Activated CD8-positive, alpha-beta memory T cell treated with anti-CD3 and anti-CD28 coated beads, Interleukin-2, amount 10 ng/mL, durations not matched to agents 7 days and 5 days (primary cell): ENCODE results near the gene CDT1. TPM values are rescaled to one million over a fixed set of nuclear protein-coding genes. Genes with fewer than 3 reads are reported as not detected.

Experiments
- ATAC-seq: fragments of 150-1000 bp; cut with Tn5 transposase; one replicate; pipeline ENCODE4 v1.10.0; 2021; ENCODE audit warnings: moderate library complexity
- CTCF ChIA-PET: fragments of 350-600 bp; sonication (Branson Sonifier 250); formaldehyde crosslinking; loops from one replicate; lab custom pipeline; 2021; ENCODE audit warnings: antibody characterized with exemption; lab: Charles Lee
- DNase-seq: peaks from one replicate; pipeline ENCODE4 v3.0.0-alpha.2; 2020
- H3K27ac Mint-ChIP-seq: one replicate; pipeline ENCODE4 v1.8.0; 2021; ENCODE audit warnings: mild to moderate bottlenecking, mixed read lengths
- H3K27me3 Mint-ChIP-seq: one replicate; pipeline ENCODE4 v1.8.0; 2021; ENCODE audit warnings: mixed read lengths
- H3K36me3 Mint-ChIP-seq: one replicate; pipeline ENCODE4 v1.8.0; 2021; ENCODE audit warnings: mild to moderate bottlenecking, mixed read lengths
- H3K4me1 Mint-ChIP-seq: one replicate; pipeline ENCODE4 v1.8.0; 2021; ENCODE audit warnings: mixed read lengths
- H3K4me3 Mint-ChIP-seq: one replicate; pipeline ENCODE4 v1.8.0; 2021; ENCODE audit warnings: mild to moderate bottlenecking, moderate library complexity, mixed read lengths
- H3K9me3 Mint-ChIP-seq: one replicate; pipeline ENCODE4 v1.8.0; 2022; ENCODE audit warnings: low read depth, mixed read lengths
- total RNA-seq, 2 experiments: library from RNA; stranded (reverse); gene quantifications; one replicate each; pipeline ENCODE4 v1.2.3, GENCODE V29; 2021

CDT1 gene
- total RNA-seq, 2 experiments from 2014 or later: 124 to 191 TPM

GRCh38 chr16:88805887-88806393, 2.4 kb downstream of the CDT1 start:
- Mint-ChIP-seq H3K27ac (no peak overlapping the region), H3K9me3 (no peaks in the 10 kb centered on the region), H3K4me1 (peaks cover 41% of the 10 kb centered on the region), H3K27me3 (no peaks in the 10 kb centered on the region), H3K36me3 (peaks cover 40% of the 10 kb centered on the region), H3K4me3 (peak overlapping the region; percentile 1)
- DNase-seq (no peak), ATAC-seq (no peak)
- CTCF ChIA-PET: interaction anchor here (1.4 kb wide), 1 partner anchor 68 kb away, joined by 6 read pairs; no protein-coding TSS in a partner anchor

GRCh38 chr16:88806491-88807111, 3.0 kb downstream of the CDT1 start:
- H3K27ac Mint-ChIP-seq: no peak overlapping the region
- H3K36me3 Mint-ChIP-seq: peaks cover 37% of the 10 kb centered on the region
- CTCF ChIA-PET: interaction anchor here (1.4 kb wide), 1 partner anchor 69 kb away, joined by 6 read pairs; no protein-coding TSS in a partner anchor
- no peak overlapping the region for H3K4me3 Mint-ChIP-seq
- ATAC-seq (no peak), DNase-seq (no peak)
- no peaks in the 10 kb centered on the region for H3K27me3 Mint-ChIP-seq
- no peaks in the 10 kb centered on the region for H3K9me3 Mint-ChIP-seq
- H3K4me1 Mint-ChIP-seq: peaks cover 37% of the 10 kb centered on the region

DNA sequence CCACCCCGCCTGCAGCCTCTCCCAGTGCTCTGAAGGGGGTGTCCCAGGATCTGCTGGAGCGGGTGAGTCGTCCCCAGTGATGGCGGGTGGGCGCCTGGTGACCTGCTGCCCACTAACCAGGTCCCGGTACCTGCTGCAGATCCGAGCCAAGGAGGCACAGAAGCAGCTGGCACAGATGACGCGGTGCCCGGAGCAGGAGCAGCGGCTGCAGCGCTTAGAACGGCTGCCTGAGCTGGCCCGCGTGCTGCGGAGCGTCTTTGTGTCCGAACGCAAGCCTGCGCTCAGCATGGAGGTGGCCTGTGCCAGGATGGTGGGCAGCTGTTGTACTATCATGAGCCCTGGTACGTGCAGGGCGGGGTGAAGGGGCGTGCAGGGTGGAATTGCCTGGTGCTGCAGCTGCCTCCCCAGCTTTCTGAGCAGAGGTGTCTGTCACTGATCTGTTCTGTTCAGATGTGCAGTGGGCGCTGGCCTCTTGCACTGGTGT, 3.6 kb downstream of the CDT1 start:
- H3K36me3 Mint-ChIP-seq: peaks cover 37% of the 10 kb centered on the region
- no peaks in the 10 kb centered on the region for H3K27me3 Mint-ChIP-seq
- H3K4me3 Mint-ChIP-seq: no peak overlapping the region
- CTCF ChIA-PET: interaction anchor here (1.4 kb wide), 1 partner anchor 70 kb away, joined by 6 read pairs; no protein-coding TSS in a partner anchor
- peaks cover 33% of the 10 kb centered on the region for H3K4me1 Mint-ChIP-seq
- no peak for ATAC-seq
- H3K27ac Mint-ChIP-seq: no peak overlapping the region
- DNase-seq: no peak
- H3K9me3 Mint-ChIP-seq: no peaks in the 10 kb centered on the region

DNA sequence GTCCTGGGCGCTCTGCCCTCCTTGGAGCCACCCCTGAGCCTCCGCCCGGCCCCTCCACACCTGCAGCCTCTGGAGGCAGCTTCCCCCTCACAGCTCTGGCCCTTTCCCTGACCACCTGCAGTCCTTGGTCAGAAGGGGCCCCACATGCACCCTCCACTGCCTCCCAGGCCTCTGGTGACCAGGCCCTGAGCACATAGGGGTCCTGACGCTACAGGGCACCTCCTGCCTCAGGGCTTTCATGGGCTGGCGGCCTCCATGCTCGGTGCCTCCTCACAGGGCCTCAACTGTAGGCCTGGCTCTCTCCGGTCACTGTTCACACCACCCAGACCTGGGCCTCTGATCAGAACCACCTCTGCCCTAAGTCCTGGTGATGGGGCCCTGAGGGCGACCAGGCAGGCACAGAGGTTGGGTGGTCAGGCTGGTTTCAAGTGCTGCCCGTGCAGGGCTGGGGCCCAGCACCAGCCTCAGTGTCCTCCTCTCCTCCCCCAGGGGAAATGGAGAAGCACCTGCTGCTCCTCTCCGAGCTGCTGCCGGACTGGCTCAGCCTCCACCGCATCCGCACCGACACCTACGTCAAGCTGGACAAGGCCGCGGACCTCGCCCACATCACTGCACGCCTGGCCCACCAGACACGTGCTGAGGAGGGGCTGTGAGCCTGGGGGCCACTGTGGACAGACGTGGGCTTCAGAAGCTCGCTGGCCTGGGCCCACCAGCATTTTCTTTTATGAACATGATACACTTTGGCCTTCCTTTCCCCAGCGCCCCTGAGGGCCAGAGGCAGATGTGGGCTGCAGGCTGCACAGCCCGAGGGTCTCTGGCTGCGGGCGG, 4.3 kb downstream of the CDT1 start:
- Mint-ChIP-seq H3K4me3 (no peak overlapping the region), H3K27ac (no peak overlapping the region), H3K27me3 (no peaks in the 10 kb centered on the region), H3K36me3 (peaks cover 36% of the 10 kb centered on the region), H3K4me1 (peaks cover 34% of the 10 kb centered on the region), H3K9me3 (no peaks in the 10 kb centered on the region)
- DNase-seq: no peak
- ATAC-seq: no peak
- CTCF ChIA-PET: no interaction called here

DNA sequence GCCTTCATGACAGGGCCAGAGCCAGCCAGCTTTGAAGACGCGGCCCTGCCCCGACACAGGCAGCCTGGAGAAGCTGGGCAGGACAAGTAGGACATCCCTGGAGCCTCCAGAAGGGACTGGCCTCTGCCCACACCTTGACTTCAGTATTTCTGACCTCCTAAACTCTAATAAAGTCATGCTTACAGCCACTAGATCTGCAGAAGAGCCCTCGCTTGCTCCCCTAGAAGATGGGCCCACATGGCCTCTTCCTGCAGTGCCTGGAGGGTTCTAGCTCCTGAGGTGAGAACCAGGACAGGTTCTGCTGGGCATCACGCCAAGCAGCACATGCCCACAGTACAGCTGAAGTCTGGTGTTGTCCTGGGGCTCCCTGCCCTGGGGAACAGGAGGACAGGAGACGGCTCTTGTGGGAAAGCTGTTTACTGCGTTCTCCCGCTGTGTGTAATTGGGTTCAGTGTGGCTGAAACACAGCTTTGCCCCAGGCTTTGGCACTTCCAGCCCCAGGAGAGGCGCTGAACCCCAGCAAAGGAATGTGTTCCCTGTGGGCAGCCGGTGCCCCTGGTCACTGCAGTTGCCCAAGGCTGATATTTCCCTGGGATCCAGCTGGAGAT, 5.6 kb downstream of the CDT1 start:
- H3K36me3 Mint-ChIP-seq: peaks cover 35% of the 10 kb centered on the region
- DNase-seq (no peak), ATAC-seq (no peak)
- no peaks in the 10 kb centered on the region for H3K27me3 Mint-ChIP-seq
- no peaks in the 10 kb centered on the region for H3K9me3 Mint-ChIP-seq
- peaks cover 40% of the 10 kb centered on the region for H3K4me1 Mint-ChIP-seq
- CTCF ChIA-PET: interaction anchor here (1.3 to 4.5 kb wide), 3 partner anchors 72 to 407 kb away, joined by 4 to 28 read pairs (median 4); no protein-coding TSS in a partner anchor
- peak overlapping the region; percentile 98 for H3K27ac Mint-ChIP-seq
- peak overlapping the region; percentile 18 for H3K4me3 Mint-ChIP-seq

GRCh38 chr16:88809676-88810165, 6.1 kb downstream of the CDT1 start:
- Mint-ChIP-seq H3K4me1 (peaks cover 40% of the 10 kb centered on the region), H3K9me3 (no peaks in the 10 kb centered on the region), H3K36me3 (peaks cover 30% of the 10 kb centered on the region), H3K4me3 (peak overlapping the region; percentile 88), H3K27me3 (no peaks in the 10 kb centered on the region), H3K27ac (peak overlapping the region; percentile 98)
- ATAC-seq: no peak
- no peak for DNase-seq
- CTCF ChIA-PET: interaction anchor here (1.1 to 6.6 kb wide), 6 partner anchors 25 to 407 kb away, joined by 3 to 66 read pairs (median 4); partner anchors contain the start of genes GALNS, PIEZO1 and TRAPPC2L

GRCh38 chr16:88810166-88810911, 6.8 kb downstream of the CDT1 start:
- peak overlapping the region; percentile 98 for H3K27ac Mint-ChIP-seq
- H3K9me3 Mint-ChIP-seq: no peaks in the 10 kb centered on the region
- ATAC-seq (no peak), DNase-seq (peak; percentile 59)
- CTCF ChIA-PET: interaction anchor here (1.0 to 6.6 kb wide), 7 partner anchors 23 to 406 kb away, joined by 3 to 66 read pairs (median 4); partner anchors contain the start of genes GALNS, PIEZO1 and TRAPPC2L
- H3K4me1 Mint-ChIP-seq: peaks cover 37% of the 10 kb centered on the region
- H3K4me3 Mint-ChIP-seq: peak overlapping the region; percentile 88
- no peaks in the 10 kb centered on the region for H3K27me3 Mint-ChIP-seq
- peaks cover 27% of the 10 kb centered on the region for H3K36me3 Mint-ChIP-seq

- peak; percentile 67 for ATAC-seq
- CTCF ChIA-PET: interaction anchor here (0.7 to 6.6 kb wide), 14 partner anchors 17 to 405 kb away, joined by 3 to 66 read pairs (median 4); partner anchors contain the start of genes CDH15, GALNS, PIEZO1 and TRAPPC2L
- Mint-ChIP-seq H3K36me3 (peaks cover 24% of the 10 kb centered on the region), H3K27me3 (no peaks in the 10 kb centered on the region), H3K27ac (peak overlapping the region; percentile 98), H3K9me3 (no peaks in the 10 kb centered on the region), H3K4me1 (peaks cover 33% of the 10 kb centered on the region), H3K4me3 (peak overlapping the region; percentile 88)
- DNase-seq: peak; percentile 83
These were observed 7.6 kb downstream of the CDT1 start for GRCh38 chr16:88810912-88811768.

GRCh38 chr16:88811769-88812512, 8.4 kb downstream of the CDT1 start, which contains the start of gene APRT:
Gene APRT (minus strand): TSS chr16:88811928. CDS start chr16:88811899, 29 bp downstream.
- Mint-ChIP-seq H3K27ac (peak within 1 kb of the TSS; percentile 98), H3K4me1 (peaks cover 30% of the 10 kb centered on the region), H3K36me3 (peaks cover 18% of the 10 kb centered on the region), H3K27me3 (no peaks in the 10 kb centered on the region), H3K4me3 (peak within 1 kb of the TSS; percentile 88), H3K9me3 (no peaks in the 10 kb centered on the region)
- CTCF ChIA-PET: interaction anchor here (0.6 to 6.6 kb wide), 16 partner anchors 16 to 406 kb away, joined by 3 to 66 read pairs (median 4); partner anchors contain the start of genes CDH15, GALNS, TRAPPC2L and ZNF778
- ATAC-seq (peak; percentile 84), DNase-seq (peak; percentile 97)

- CTCF ChIA-PET: interaction anchor here (0.7 to 6.6 kb wide), 15 partner anchors 13 to 405 kb away, joined by 3 to 66 read pairs (median 4); partner anchors contain the start of genes CDH15, GALNS, TRAPPC2L and ZNF778
- ATAC-seq (no peak), DNase-seq (no peak)
- peaks cover 12% of the 10 kb centered on the region for H3K36me3 Mint-ChIP-seq
- peak overlapping the region; percentile 90 for H3K27ac Mint-ChIP-seq
- H3K9me3 Mint-ChIP-seq: no peaks in the 10 kb centered on the region
- H3K27me3 Mint-ChIP-seq: no peaks in the 10 kb centered on the region
- H3K4me1 Mint-ChIP-seq: peaks cover 25% of the 10 kb centered on the region
- peak overlapping the region; percentile 76 for H3K4me3 Mint-ChIP-seq
These were observed 9.1 kb downstream of the CDT1 start for GRCh38 chr16:88812513-88813268.
